Stimulated activated CD4-positive, alpha-beta T cell treated with anti-CD3 and anti-CD28 coated beads, Interleukin-12 subunit alpha, Interleukin-12 subunit beta, amount 100 ng/mL, for 4 hours (primary cell): ENCODE measurements around the gene ZSCAN16.

Source experiments
- DNase-seq: peaks from one replicate; pipeline ENCODE4 v3.0.0-alpha.2; 2020

The ZSCAN16 gene

GRCh38 chr6:28134716-28135115 lies 10.3 kb downstream of the ZSCAN16 start:
- DNase-seq, result no peak

GRCh38 chr6:28135393-28135792 lies 11.0 kb downstream of the ZSCAN16 start:
- DNase-seq, result no peak

- peak; percentile 69 for DNase-seq
Measured at GRCh38 chr6:28136585-28137504, 12.4 kb downstream of the ZSCAN16 start.

GRCh38 chr6:28137505-28137981 lies 13.1 kb downstream of the ZSCAN16 start:
- DNase-seq, result no peak

- no peak for DNase-seq
Measured at GRCh38 chr6:28139860-28140543, 15.6 kb downstream of the ZSCAN16 start.

- no peak for DNase-seq
Measured at GRCh38 chr6:28140616-28141015, 16.2 kb downstream of the ZSCAN16 start.

- DNase-seq, result peak; percentile 67
Measured at GRCh38 chr6:28141500-28142329, 17.3 kb downstream of the ZSCAN16 start, which contains the start of gene ZKSCAN8. Gene ZKSCAN8 (plus strand): TSS chr6:28141883. CDS start chr6:28148408, 6,525 bp downstream.

- DNase-seq, result no peak
Measured at GRCh38 chr6:28142446-28142845, 18.0 kb downstream of the ZSCAN16 start.

- DNase-seq, result no peak
Measured at GRCh38 chr6:28145231-28145630, 20.8 kb downstream of the ZSCAN16 start.

- no peak for DNase-seq
Measured at GRCh38 chr6:28152531-28152930, 28.1 kb downstream of the ZSCAN16 start.

- no peak for DNase-seq
Measured at GRCh38 chr6:28153546-28153945, 29.1 kb downstream of the ZSCAN16 start.

- DNase-seq, result no peak
Measured at GRCh38 chr6:28154357-28154756, 29.9 kb downstream of the ZSCAN16 start.

GRCh38 chr6:28158318-28158717 lies 33.9 kb downstream of the ZSCAN16 start:
- DNase-seq, result no peak

GRCh38 chr6:28159029-28159607 lies 34.7 kb downstream of the ZSCAN16 start:
- no peak for DNase-seq

- no peak for DNase-seq
Measured at GRCh38 chr6:28160233-28160632, 35.8 kb downstream of the ZSCAN16 start.

GRCh38 chr6:28161410-28162079 lies 37.1 kb downstream of the ZSCAN16 start:
- peak; percentile 84 for DNase-seq

- no peak for DNase-seq
Measured at GRCh38 chr6:28165563-28165962, 41.2 kb downstream of the ZSCAN16 start.

GRCh38 chr6:28167068-28167467 lies 42.7 kb downstream of the ZSCAN16 start:
- no peak for DNase-seq

GRCh38 chr6:28167926-28168325 lies 43.5 kb downstream of the ZSCAN16 start:
- DNase-seq, result no peak

- no peak for DNase-seq
Measured at GRCh38 chr6:28171271-28171670, 46.9 kb downstream of the ZSCAN16 start.

- DNase-seq, result no peak
Measured at GRCh38 chr6:28172006-28172405, 47.6 kb downstream of the ZSCAN16 start.

GRCh38 chr6:28176373-28176772 lies 52.0 kb downstream of the ZSCAN16 start:
- no peak for DNase-seq
